ENCODE data around the gene BIVM.

Gene BIVM

GRCh38 chr13:102877303-102877702 lies 78.4 kb downstream of the BIVM start:
- in situ Hi-C loops (cut with MboI; ENCODE audit: low sequenced_read_pairs), result no loop called here

GRCh38 chr13:102878481-102878880 lies 79.6 kb downstream of the BIVM start:
- in situ Hi-C loops (cut with MboI; ENCODE audit: low sequenced_read_pairs), result no loop called here

- in situ Hi-C loops (cut with MboI; ENCODE audit: low sequenced_read_pairs), result no loop called here
These were observed 81.0 kb downstream of the BIVM start for GRCh38 chr13:102879793-102880499.

GRCh38 chr13:102881819-102882686 lies 83.1 kb downstream of the BIVM start:
- in situ Hi-C loops (cut with MboI; ENCODE audit: low sequenced_read_pairs), result no loop called here
